GM19023 (cell line): ENCODE measurements around the gene ELK1.

Experiments
- ATAC-seq: cut with Tn5 transposase; IDR thresholded peaks from one replicate; pipeline ENCODE4 v1.9.1; 2021; ENCODE audit warnings: mild to moderate bottlenecking, moderate library complexity; ENCODE audit not compliant: unreplicated experiment

The ELK1 gene

GRCh38 chrX:47645530-47645929, 4.8 kb downstream of the ELK1 start:
- ATAC-seq: no peak

- no peak for ATAC-seq
Observed at GRCh38 chrX:47644557-47645091, 5.7 kb downstream of the ELK1 start.

GRCh38 chrX:47643926-47644325, 6.4 kb downstream of the ELK1 start:
- ATAC-seq: no peak

- ATAC-seq: no peak
Observed at GRCh38 chrX:47638816-47639215, 11.5 kb downstream of the ELK1 start.

- peak; percentile 62 for ATAC-seq
Observed at GRCh38 chrX:47637546-47638195, 12.7 kb downstream of the ELK1 start.

GRCh38 chrX:47634871-47635575, 15.3 kb downstream of the ELK1 start:
- no peak for ATAC-seq

- no peak for ATAC-seq
Observed at GRCh38 chrX:47633689-47634590, 16.4 kb downstream of the ELK1 start.

- ATAC-seq: no peak
Observed at GRCh38 chrX:47632666-47633065, 17.7 kb downstream of the ELK1 start.

- ATAC-seq: no peak
Observed at GRCh38 chrX:47631676-47632075, 18.7 kb downstream of the ELK1 start.

GRCh38 chrX:47629419-47630200, 20.8 kb downstream of the ELK1 start, which contains the start of gene CFP:
Gene CFP (minus strand): TSS chrX:47629930. CDS start chrX:47629844, 86 bp downstream.
- ATAC-seq: no peak

- no peak for ATAC-seq
Observed at GRCh38 chrX:47628982-47629381, 21.4 kb downstream of the ELK1 start.

GRCh38 chrX:47625365-47625764, 25.0 kb downstream of the ELK1 start:
- no peak for ATAC-seq

- ATAC-seq: no peak
Observed at GRCh38 chrX:47623540-47624027, 26.8 kb downstream of the ELK1 start.

GRCh38 chrX:47621851-47622250, 28.5 kb downstream of the ELK1 start:
- ATAC-seq: no peak

GRCh38 chrX:47620303-47620685, 30.1 kb downstream of the ELK1 start:
- no peak for ATAC-seq

GRCh38 chrX:47619486-47620302, 30.7 kb downstream of the ELK1 start, which contains the start of gene SYN1:
Gene SYN1 (minus strand): TSS chrX:47619857. CDS start chrX:47619728, 129 bp downstream.
- ATAC-seq: no peak

GRCh38 chrX:47618923-47619485, 31.4 kb downstream of the ELK1 start:
- no peak for ATAC-seq

GRCh38 chrX:47614618-47615017, 35.7 kb downstream of the ELK1 start:
- ATAC-seq: no peak

GRCh38 chrX:47613082-47613481, 37.3 kb downstream of the ELK1 start:
- no peak for ATAC-seq
